ENCODE measurements around the gene WDR31.

The WDR31 gene

DNA sequence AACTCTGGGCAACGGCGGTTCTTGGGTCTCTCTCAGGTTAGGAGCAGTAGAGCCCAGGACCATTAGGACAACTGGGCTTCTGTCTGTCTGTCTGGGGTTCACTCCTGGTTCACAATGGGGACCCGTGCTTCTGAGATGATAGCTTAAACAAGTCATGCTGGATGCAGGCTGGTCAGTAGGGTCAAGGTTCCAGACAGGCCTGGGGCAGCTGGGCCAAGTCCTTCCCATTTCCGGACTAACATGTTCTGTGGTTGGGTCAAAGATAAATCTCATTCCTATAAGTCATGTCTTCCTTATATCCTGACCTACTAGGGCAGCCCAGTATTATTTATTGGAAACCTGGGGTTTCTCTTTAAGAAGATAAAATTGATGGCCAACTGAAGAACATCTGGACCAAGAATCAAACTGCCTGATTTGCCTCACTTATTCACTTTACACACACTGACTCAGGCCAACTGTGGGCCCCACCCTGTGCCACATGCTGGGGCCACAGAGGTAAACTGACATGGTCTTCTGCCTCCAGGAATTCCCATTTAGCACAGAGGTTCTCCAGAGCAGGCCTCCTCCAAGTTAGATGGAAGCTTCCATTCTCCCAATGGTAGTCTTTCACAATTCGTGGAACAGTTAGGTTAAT is 28.4 kb upstream of the WDR31 start:
- DNase-seq (ENCODE audit: low read depth), result no peak

DNA sequence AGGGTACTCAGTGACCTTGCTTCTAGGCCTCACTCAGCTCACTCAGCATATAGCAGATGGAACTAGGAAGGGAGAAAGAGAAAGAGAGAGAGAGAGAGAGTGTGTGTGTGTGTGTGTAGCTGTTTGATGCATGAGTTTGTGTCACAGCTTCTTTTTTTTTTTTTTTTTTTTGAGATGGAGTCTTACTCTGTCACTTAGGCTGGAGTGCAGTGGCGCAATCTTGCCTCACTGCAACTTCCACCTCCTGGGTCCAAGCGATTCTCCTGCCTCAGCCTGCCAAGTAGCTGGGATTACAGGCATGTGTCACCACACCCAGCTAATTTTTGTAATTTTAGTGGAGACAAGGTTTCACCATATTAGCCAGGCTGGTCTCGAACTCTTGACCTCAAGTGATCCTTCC is 25.6 kb upstream of the WDR31 start:
- DNase-seq (ENCODE audit: low read depth), result peak; percentile 22

DNA sequence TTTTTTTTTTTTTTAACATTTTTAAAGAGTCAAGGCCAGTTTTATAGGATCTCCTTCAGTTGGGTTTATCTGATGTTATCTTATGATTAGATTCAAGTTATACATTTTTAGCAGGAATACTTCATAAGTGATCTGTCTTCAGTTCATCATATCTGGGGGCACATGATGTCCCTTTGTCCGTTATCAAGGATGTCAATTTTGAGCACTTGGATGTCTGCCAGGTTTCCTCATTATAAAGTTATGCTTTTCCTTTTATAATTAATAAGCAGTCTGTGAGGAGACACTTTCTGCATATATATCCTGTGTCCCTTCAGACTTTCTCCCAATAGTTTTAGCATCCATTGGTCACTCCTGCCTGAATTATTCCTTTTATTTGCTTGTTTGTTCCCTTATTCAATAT is 24.9 kb upstream of the WDR31 start:
- DNase-seq (ENCODE audit: low read depth), result no peak

DNA sequence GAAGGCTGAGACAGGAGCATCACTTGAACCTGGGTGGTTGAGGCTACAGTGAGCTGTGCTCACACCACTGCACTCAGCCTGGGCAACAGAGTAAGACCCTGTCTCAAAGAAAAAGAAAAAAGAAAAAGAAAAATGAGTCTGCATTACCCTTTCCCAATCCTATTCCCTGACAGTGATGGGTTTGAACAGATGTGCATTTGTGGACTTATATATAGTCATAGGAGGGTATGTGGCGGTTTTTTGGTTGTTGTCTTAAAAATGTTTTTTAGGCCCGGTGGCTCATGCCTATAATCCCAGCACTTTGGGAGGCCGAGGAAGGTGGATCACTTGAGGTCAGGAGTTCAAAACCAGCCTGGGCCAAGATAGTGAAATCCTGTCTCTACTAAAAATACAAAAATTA is 23.3 kb upstream of the WDR31 start:
- DNase-seq (ENCODE audit: low read depth), result no peak

DNA sequence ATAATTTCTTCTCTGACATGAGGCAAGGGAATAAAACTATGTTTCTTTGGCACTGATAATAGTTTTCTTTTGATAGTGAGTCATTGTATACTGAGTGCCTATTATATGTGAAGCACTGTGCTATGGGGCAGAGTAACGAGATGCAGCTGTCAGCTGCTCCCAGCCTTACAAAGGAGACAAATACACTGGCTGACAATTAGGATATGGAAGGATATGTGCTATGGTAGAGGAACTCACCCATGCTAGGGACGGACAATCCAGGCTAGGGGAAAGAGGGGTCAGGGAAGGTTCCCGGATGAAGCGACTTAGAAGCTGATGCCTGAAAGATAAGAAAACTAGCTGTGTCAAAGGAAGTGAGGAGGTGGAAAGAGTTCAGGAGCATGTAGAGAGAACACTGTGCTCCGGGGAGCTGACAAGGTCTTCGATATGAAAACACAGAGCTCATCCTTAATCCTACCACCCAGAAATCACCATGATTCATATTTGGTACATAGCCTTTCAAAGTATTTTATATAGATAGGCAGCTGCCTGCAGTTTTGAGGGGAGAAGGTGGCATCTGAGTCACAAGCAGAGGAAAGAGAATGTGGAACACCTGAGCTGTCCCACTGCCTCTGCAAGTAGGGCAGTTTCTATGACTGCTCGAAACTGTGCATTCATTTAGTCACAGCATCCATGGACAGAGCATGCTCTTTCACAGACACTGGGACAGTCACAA is 21.4 kb upstream of the WDR31 start:
- DNase-seq (ENCODE audit: low read depth), result peak; percentile 60

DNA sequence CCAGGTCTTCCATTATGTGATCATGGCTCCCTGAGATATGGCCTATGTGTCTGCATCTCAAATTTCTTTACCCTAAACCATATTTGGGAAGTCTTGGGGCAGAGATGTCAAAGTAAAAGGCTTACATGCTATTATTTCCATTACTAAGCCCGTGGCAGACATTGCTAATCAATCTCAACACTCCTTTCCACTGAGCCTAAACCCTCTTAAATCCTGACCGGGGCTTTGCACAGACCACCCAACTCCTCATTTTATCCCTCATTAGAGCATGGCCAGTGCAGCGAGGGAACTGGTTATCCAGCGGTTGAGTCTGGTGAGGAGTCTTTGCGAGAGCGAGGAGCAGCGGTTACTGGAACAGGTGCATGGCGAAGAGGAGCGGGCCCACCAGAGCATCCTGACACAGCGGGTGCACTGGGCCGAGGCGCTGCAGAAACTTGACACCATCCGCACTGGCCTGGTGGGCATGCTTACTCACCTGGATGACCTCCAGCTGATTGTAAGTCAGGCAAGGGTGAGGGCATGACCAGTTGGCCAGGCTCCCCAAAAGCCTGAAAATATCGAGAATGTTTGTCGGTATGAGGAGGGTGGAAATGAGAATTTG is 20.3 kb upstream of the WDR31 start:
- no peak for DNase-seq (ENCODE audit: low read depth)

DNA sequence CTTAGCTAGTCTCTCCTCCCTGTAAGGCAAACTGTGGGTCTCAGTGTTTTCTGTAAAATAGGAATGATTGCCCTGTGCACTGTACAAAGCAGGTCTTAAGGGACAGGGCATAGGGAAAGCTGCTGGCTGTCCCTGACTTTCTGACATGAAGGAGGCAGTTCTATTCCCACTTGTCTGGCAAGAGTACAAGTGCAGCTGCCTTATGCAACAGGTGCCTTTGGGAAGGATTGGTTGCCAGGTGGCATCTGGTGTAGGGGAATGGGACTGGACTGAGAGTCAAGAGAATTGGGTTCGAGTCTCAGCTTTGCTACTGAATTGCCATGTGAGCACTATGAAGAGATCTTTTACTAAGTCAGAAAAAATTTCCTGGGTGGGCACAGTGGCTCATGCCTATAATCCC is 19.3 kb upstream of the WDR31 start:
- DNase-seq (ENCODE audit: low read depth), result no peak

DNA sequence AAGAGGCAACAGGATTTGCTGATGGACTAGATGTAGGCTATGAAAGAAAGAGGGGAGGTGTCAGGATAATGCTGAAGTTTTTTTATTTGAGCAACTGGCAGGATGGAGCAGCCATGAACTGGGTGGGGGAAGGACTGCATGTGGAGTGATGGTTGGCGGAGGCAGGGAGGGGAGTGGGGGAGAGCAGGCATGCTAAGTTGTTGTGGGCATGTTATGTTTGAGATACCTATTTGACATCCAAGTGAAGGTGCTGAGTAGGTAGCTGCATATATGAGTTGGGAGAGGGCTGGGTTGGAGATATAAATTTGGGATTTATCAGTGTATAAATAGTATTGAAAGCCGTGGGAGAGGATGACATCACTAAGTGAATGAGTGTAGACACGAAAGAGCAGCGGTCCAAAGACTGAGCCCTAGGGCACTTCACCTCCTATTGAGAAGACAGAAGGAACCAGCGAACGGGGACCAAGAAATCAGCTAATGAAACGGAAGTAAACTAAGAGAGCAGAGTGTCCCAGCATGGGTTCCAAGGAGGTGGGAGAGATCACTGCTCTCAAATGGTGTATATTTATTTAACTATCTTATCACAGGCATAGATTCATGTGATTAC is 16.7 kb upstream of the WDR31 start:
- no peak for DNase-seq (ENCODE audit: low read depth)

DNA sequence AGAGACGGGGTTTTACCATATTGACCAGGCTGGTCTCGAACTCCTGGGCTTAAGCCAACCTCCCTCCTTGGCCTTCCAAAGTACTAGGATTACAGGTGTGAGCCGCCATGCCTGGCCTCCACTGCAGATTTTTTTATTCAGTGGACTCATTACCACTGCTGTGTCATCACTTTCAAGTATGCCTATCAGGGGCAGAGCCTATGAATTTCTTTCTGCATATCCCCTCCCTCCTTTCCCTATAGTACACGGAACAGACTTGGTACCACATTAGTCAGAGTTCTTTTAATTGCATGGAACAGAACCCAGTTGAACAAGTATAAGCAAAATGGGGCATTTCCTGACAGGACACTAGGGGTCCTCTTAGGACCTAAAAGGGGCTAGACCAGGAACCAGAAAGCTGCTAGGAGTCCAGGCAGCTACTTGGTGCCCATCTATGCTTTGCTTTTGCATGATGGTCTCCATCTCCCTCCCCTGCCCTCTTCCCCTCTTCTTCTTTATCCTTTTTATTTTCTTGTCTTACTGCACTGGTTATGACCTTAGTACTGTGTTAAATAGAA is 15.0 kb upstream of the WDR31 start:
- peak; percentile 26 for DNase-seq (ENCODE audit: low read depth)

DNA sequence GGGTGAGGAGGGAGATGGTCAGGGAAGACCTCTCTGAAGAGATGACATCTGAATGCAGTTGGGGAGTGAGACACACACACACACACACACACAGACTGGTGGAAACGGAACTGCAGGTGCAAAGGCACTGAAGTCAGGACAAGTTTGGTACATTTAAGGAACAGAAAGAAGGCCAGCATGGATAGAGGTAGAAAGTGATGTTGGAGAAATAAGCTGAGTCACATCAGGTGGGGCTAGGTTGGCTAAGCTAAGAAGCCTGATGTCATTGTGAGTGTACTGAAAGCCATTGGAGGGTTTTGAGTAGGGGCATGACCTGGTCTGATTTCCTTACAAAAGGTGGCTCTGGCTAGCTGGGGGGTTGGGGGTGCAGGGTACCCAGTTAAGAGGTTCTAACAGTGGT is 12.3 kb upstream of the WDR31 start:
- no peak for DNase-seq (ENCODE audit: low read depth)

DNA sequence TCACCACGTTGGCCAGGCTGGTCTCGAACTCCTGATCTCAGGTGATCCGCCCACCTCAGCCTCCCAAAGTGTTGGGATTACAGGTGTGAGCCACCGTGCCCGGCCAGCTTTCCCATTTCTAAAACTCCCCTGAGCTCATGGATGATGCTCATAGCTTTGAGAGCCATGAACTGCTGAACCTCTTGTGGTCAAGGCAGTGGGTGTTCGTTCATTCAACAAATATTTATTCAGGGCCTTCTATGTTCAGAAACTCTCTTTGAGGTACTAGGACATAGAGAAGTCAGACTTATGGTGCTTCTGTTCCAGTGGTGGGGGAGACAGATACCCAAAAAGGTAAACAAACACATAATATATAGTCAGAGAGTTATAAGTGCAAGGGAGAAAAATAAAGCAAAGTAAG is 11.9 kb upstream of the WDR31 start:
- no peak for DNase-seq (ENCODE audit: low read depth)

DNA sequence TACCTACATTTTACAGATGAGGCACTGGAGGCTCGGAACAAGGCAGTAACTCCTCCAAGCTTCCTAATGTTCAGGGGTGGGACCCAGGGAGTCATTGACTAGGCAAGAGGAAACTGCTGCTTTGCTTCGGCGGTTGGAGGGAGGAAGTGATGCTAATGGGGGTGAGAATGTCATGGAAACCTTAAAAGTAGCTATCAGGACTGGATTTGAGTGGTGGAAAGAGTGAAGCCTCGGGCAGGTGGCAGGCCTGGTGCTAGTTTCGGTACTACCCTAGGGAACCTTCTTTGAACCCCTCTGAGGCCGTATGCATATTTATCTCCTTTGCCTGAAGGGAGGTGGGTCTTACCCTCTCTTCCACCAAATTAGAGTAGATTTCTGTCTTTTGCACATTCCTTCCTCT is 10.9 kb upstream of the WDR31 start:
- DNase-seq (ENCODE audit: low read depth), result no peak

DNA sequence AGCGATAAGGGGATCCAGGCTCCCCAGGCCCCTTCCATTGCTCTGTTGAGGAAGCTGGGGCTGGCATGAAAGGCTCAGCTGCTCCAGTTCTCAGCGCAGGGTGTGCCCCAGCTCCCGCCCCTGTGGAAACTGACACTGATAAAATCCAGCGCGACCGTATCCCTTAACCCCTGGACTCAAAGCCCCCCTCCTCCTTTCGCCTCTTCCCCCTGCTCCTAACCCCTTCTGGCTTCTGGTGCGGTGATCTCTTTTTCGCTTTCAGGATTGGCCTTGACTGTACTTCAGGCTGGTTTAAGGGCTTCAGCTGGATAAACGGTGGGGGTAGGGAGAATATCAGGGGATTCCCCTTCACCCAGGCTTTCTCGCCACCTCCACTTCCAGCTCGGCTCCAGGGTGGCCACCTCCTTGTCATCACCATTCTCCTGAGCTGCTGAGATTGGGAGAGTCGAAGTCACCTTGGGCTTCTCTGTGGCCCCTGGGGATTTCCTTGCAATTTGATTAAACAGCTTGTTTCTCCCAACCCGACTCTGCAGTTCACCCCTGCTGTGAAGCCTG is 10.1 kb upstream of the WDR31 start:
- no peak for DNase-seq (ENCODE audit: low read depth)

DNA sequence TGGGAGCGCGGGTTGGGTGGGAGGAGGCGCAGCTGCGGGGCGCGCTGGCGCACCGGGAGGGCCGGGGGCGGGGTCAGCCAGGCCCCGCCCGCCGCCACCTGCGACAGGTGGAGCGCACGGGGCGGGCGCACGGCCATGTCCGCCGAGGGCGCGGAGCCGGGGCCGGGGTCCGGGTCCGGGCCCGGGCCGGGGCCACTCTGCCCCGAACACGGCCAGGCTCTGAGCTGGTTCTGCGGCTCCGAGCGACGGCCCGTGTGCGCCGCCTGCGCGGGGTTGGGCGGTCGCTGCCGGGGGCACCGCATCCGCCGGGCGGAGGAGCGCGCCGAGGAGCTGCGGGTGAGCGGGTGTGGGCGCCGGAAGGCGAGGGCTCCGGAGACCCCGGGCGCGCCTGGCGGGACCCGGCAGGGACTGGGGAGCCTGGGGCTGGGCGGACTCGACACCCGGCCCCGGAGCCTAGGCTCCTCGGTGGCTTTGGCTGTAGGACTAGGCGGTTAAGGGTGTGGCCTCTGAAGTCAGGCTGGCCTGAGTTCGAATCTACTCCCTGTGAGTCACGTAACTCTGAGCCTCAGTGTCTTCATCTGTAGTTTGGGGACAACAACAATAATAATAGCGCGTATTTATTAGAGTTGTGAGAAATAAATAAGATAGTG is 9.5 kb upstream of the WDR31 start, which contains the start of gene BSPRY:
BSPRY (plus strand) TSS at position 97 of the 650 bp plus-strand sequence; CDS start at position 136, 39 bp downstream.
- DNase-seq (ENCODE audit: low read depth), result no peak

DNA sequence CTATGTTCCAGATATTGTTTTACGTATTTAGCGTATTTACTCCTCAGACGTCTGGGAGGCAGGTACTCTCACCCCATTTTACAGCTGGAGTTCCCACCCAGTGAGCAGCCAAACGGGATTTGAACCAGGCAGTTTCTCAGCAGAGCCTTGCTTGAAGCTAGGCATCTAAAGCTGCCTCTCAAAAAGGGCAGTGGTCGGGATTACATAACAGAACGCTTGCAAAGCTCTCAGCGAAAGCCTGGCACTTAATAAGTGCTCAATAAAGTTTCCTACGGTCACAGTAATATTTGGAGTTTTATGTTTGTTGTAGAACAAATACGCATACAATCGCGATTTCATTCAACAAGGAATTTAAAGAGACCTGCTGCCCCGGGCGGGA is 9.0 kb upstream of the WDR31 start:
- no peak for DNase-seq (ENCODE audit: low read depth)

DNA sequence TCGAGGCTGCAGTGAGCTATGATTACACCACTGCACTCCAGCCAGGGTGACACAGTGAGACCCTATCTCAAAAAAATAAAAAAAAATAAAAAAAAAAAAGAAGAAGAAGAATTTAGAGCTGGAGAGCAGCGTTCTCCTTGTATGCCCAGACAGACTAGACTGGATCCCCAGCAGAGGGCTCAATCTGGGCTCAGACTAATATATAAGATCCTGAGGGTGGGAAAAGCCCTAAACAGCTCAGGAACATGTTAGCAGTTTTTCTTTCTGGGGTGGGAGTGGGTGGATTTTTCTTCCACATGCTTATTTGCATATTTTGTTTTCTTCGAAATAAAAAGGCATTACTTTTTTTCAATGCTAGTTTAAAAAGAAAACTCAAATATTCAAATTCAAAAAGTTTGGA is 8.4 kb upstream of the WDR31 start:
- no peak for DNase-seq (ENCODE audit: low read depth)

DNA sequence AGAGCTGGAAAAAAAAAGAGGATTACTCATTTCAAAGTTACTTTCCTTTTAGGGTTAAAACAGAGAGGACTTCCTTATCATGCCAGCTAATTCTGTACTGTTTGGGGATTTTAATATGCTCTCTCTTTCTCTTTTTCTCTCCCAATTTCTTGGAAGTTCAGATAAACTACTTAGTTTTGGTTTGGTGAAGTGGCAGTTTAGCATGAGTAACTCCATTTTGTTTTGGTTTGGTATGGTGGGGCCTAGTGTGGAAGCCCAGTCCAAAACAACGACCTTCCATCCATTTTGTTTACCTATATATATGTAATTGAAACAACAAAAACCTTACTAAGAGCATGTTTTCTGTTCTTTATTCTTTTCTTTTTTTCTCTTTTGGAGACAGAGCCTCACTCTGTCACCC is 5.6 kb upstream of the WDR31 start:
- no peak for DNase-seq (ENCODE audit: low read depth)

DNA sequence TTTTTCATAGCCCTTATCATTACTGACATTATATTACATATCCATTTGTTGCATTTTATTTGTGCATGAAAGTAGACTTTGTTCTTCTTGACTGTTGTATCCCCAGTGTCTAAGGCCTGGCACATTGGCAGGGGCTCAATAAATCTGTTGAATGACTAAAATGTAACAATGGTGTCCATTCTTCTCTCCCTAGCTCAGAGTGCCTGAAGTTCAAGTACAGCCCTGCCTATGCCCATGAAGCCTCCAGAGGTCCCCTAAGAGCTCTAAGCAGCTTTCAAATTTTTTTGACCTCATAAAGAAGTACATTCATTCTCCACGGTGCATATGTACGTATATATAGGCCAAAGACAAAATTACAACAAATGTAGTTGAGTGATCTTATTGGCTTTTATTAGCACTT is 5.1 kb upstream of the WDR31 start:
- no peak for DNase-seq (ENCODE audit: low read depth)

DNA sequence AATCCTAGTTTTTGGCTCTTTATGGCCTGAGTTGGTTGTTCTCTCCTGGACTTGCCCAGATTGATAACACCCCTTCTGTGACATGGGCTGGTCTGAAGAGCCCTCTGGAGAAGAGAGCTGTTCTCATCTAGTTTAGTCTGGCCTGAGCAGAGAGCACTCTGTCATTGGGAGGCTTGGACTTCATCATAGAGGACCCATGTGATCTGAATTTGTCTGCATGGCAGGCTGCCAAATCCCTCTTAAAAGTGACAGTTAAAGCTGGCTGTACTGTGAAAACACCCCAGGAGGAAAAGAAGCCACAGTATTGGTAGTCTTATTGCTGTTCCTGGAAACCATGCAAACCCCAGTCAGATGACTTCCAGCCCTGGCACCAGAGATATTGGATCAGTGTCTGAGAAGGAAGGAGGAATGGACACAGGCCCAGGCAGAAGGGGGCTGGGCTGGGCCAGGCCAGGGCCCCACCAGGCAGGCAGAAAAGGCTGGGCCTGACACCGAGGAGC is 3.7 kb upstream of the WDR31 start:
- DNase-seq (ENCODE audit: low read depth), result peak; percentile 83

DNA sequence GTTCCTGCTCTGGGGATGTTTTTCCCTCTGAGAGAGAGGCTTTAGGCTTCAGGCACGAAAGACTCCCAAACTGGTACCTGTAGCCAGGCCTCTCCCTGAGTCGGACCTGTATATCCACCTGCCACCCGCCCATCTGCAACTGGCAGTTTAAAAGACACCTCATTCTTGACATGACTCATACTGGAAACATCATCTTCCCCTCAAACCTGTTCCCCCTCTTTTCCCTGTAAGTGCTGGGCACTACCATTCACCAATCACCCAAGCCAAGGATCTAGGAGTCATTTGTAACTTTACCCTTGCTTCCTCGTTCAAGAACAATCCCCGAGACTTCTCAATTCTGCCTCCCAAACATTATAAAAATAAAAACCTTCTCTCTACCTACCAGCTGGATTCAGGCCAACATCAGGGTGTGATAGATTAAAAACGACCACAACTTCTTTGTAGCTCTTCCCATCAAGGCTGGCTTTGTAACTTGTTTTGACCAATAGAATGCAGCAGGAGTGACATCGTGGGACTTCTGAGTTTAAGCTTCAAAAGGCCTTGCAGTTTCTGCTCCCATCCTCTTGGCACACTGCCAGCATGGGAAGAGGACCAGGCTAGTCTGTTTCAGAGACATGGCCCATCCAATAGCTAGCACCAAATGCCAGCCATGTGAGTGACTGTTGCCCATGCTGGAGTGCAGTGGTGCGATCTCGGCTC is 1.8 kb upstream of the WDR31 start:
- no peak for DNase-seq (ENCODE audit: low read depth)

DNA sequence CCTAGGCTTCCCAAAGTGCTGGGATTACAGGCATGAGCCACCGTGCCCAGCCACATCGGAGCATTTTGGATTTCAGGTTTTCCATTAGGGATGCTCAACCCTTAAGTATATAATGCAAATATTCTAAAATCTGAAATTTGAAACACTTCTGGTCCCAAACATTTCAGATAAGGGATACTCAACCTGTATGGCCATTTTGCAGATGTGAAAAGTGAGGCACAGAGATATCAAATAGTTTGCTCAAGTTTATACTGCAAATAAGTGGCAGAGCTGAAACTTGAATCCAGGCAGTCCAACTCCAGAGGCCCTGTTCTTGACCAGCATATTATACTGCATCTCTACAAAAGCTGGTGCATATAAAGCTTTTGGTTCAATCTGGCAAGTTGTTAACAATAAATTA is 2.4 kb downstream of the WDR31 start:
- no peak for DNase-seq (ENCODE audit: low read depth)
